Subcutaneous abdominal adipose tissue (tissue), 5 donors: ENCODE data around the gene RIC1.

Experiments
- H3K27ac ChIP-seq: one replicate; pipeline ENCODE4 v1.7.0; 2013; ENCODE audit warnings: low read depth, mild to moderate bottlenecking, inconsistent platforms, low read length, moderate library complexity
- H3K27me3 ChIP-seq, 5 donors: one replicate each; pipeline ENCODE4 v1.7.0; 2013; ENCODE audit warnings: low read length in 5 of 5, inconsistent platforms in 1 of 5; ENCODE audit not compliant: control insufficient read depth in 5 of 5, insufficient read depth in 4 of 5
- H3K36me3 ChIP-seq, 5 donors: one replicate each; pipeline ENCODE4 v1.7.0; 2013; ENCODE audit warnings: low read length in 5 of 5; ENCODE audit not compliant: control insufficient read depth in 5 of 5, insufficient read depth in 5 of 5
- H3K4me1 ChIP-seq, 5 donors: one replicate each; pipeline ENCODE4 v1.7.0; 2013; ENCODE audit warnings: low read length in 5 of 5, mild to moderate bottlenecking in 3 of 5, moderate library complexity in 1 of 5; ENCODE audit not compliant: control insufficient read depth in 5 of 5, insufficient read depth in 5 of 5
- H3K4me3 ChIP-seq, 5 donors: one replicate each; pipeline ENCODE4 v1.7.0; 2013; ENCODE audit warnings: low read length in 5 of 5, low read depth in 1 of 5
- H3K9ac ChIP-seq, 5 donors: one replicate each; pipeline ENCODE4 v1.7.0; 2013; ENCODE audit warnings: low read length in 5 of 5, mild to moderate bottlenecking in 4 of 5, moderate library complexity in 3 of 5
- H3K9me3 ChIP-seq, 5 donors: one replicate each; pipeline ENCODE4 v1.7.0; 2013; ENCODE audit warnings: low read length in 5 of 5; ENCODE audit not compliant: control insufficient read depth in 5 of 5
- donor health status: healthy.
- donor health status: healthy.
- donor health status: healthy.
- donor health status: healthy.
- donor health status: healthy.

Gene RIC1

GRCh38 chr9:5748438-5748837, 119.5 kb downstream of the RIC1 start:
- no peak overlapping the region for H3K9ac ChIP-seq
- H3K36me3 ChIP-seq: peaks cover 37 to 62% (median 52%) of the 10 kb centered on the region in 5 donors
- H3K27ac ChIP-seq: no peak overlapping the region
- no peaks in the 10 kb centered on the region for H3K9me3 ChIP-seq
- H3K4me1 ChIP-seq: no peaks in the 10 kb centered on the region
- H3K4me3 ChIP-seq: no peak overlapping the region
- no peaks in the 10 kb centered on the region for H3K27me3 ChIP-seq

GRCh38 chr9:5749306-5749705, 120.4 kb downstream of the RIC1 start:
- no peak overlapping the region for H3K9ac ChIP-seq
- no peaks in the 10 kb centered on the region for H3K9me3 ChIP-seq
- H3K27me3 ChIP-seq: no peaks in the 10 kb centered on the region
- no peak overlapping the region for H3K27ac ChIP-seq
- peaks cover 35 to 64% (median 48%) of the 10 kb centered on the region in 5 donors for H3K36me3 ChIP-seq
- H3K4me1 ChIP-seq: no peaks in the 10 kb centered on the region
- no peak overlapping the region for H3K4me3 ChIP-seq

- Histone ChIP-seq H3K36me3 (peaks cover 31 to 58% (median 38%) of the 10 kb centered on the region in 5 donors), H3K9me3 (no peaks in the 10 kb centered on the region), H3K4me3 (no peak overlapping the region), H3K4me1 (no peaks in the 10 kb centered on the region), H3K27me3 (no peaks in the 10 kb centered on the region), H3K9ac (no peak overlapping the region), H3K27ac (no peak overlapping the region)
Measured at GRCh38 chr9:5750569-5750968, 121.7 kb downstream of the RIC1 start.

- Histone ChIP-seq H3K9ac (no peak overlapping the region), H3K4me3 (no peak overlapping the region), H3K9me3 (no peaks in the 10 kb centered on the region), H3K36me3 (peaks cover 25 to 55% (median 40%) of the 10 kb centered on the region in 5 donors), H3K27me3 (no peaks in the 10 kb centered on the region), H3K27ac (no peak overlapping the region), H3K4me1 (no peaks in the 10 kb centered on the region)
Measured at GRCh38 chr9:5756633-5757032, 127.7 kb downstream of the RIC1 start.

- Histone ChIP-seq H3K36me3 (peaks cover 54 to 77% (median 68%) of the 10 kb centered on the region in 5 donors), H3K27ac (no peak overlapping the region), H3K9me3 (no peaks in the 10 kb centered on the region), H3K4me1 (no peaks in the 10 kb centered on the region), H3K27me3 (no peaks in the 10 kb centered on the region), H3K4me3 (no peak overlapping the region), H3K9ac (no peak overlapping the region)
Measured at GRCh38 chr9:5760338-5760737, 131.4 kb downstream of the RIC1 start.

- Histone ChIP-seq H3K4me1 (no peaks in the 10 kb centered on the region), H3K9me3 (no peaks in the 10 kb centered on the region), H3K4me3 (no peak overlapping the region), H3K27me3 (no peaks in the 10 kb centered on the region), H3K27ac (no peak overlapping the region), H3K9ac (no peak overlapping the region), H3K36me3 (peaks cover 58 to 83% (median 69%) of the 10 kb centered on the region in 5 donors)
Measured at GRCh38 chr9:5762421-5762820, 133.5 kb downstream of the RIC1 start.

- H3K4me1 ChIP-seq: no peaks in the 10 kb centered on the region
- no peak overlapping the region for H3K9ac ChIP-seq
- no peaks in the 10 kb centered on the region for H3K27me3 ChIP-seq
- H3K36me3 ChIP-seq: peaks cover 63 to 87% (median 71%) of the 10 kb centered on the region in 5 donors
- no peak overlapping the region for H3K4me3 ChIP-seq
- H3K27ac ChIP-seq: no peak overlapping the region
- no peaks in the 10 kb centered on the region for H3K9me3 ChIP-seq
Measured at GRCh38 chr9:5764130-5764868, 135.4 kb downstream of the RIC1 start.

- Histone ChIP-seq H3K4me3 (no peak overlapping the region), H3K9me3 (no peaks in the 10 kb centered on the region), H3K36me3 (peaks cover 55 to 87% (median 75%) of the 10 kb centered on the region in 5 donors), H3K9ac (no peak overlapping the region), H3K4me1 (no peaks in the 10 kb centered on the region), H3K27ac (no peak overlapping the region), H3K27me3 (no peaks in the 10 kb centered on the region)
Measured at GRCh38 chr9:5767968-5768932, 139.3 kb downstream of the RIC1 start.

- Histone ChIP-seq H3K4me3 (no peak overlapping the region), H3K36me3 (peaks cover 70 to 75% (median 70%) of the 10 kb centered on the region in 5 donors), H3K9me3 (peaks cover 0 to 4% (median 2%) of the 10 kb centered on the region in 5 donors), H3K4me1 (no peaks in the 10 kb centered on the region), H3K27me3 (no peaks in the 10 kb centered on the region), H3K9ac (no peak overlapping the region), H3K27ac (no peak overlapping the region)
Measured at GRCh38 chr9:5773324-5773999, 144.6 kb downstream of the RIC1 start.
